Upper lobe of left lung (tissue), 4 donors: ENCODE measurements around the gene FGB.

Source experiments
- POLR2A ChIP-seq, 4 donors: fragments of 450-650 bp; IDR thresholded peaks; one replicate each; pipeline ENCODE4 v1.5.1; 2016 to 2017; ENCODE audit warnings: antibody characterized with exemption in 4 of 4, mild to moderate bottlenecking in 2 of 4
- POLR2AphosphoS5 ChIP-seq, 2 donors: sonication (generic); formaldehyde crosslinking; IDR thresholded peaks; one replicate each; pipeline ENCODE4 v1.5.1; 2017; ENCODE audit warnings: antibody characterized with exemption in 2 of 2
- TF ChIP-seq, protein P1 (sequence below), 6 experiments: fragments of 450-650 bp in 4 of 6; fragments of 200-600 bp in 2 of 6; sonication (generic) in 2 of 6; IDR thresholded peaks; one replicate each; pipeline ENCODE4 v1.5.1; 2016 to 2019; ENCODE audit warnings: antibody characterized with exemption in 6 of 6

DNA sequence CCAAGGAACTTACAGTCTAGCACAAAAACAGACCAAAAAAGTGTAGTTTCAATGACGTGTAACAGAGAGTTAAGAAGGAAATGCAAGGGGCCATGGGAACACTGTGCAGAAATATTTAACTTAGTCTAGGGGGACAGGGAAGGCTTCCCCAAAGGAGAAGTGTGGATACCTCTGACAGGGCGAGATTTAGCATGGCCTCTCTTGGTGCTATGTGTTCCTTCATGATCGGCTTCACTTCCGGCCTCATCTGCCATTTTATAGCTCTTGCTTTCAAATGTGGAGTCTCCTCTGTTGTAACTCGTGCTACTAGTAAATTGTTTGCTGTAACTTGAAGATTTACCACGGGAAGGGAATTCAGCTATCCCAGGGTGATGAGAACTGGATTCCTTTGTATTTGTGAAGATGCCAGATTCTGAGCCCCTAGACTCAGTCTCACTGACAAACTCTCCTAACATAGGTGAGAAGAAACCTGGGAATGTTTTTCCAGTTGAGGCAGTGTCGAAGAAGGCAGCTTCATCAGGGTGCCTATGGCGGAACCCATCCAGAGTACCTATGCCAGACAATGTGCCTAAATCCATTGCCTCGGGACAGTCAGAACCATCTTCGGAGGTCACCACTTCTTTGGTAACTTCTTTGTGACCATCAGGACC is 22.7 kb downstream of the FGB start:
- TF ChIP-seq POLR2A (IDR thresholded peaks at IDR 0.05) (no peak), POLR2AphosphoS5 (IDR thresholded peaks at IDR 0.05) (no peak)
- TF ChIP-seq, protein P1, sequence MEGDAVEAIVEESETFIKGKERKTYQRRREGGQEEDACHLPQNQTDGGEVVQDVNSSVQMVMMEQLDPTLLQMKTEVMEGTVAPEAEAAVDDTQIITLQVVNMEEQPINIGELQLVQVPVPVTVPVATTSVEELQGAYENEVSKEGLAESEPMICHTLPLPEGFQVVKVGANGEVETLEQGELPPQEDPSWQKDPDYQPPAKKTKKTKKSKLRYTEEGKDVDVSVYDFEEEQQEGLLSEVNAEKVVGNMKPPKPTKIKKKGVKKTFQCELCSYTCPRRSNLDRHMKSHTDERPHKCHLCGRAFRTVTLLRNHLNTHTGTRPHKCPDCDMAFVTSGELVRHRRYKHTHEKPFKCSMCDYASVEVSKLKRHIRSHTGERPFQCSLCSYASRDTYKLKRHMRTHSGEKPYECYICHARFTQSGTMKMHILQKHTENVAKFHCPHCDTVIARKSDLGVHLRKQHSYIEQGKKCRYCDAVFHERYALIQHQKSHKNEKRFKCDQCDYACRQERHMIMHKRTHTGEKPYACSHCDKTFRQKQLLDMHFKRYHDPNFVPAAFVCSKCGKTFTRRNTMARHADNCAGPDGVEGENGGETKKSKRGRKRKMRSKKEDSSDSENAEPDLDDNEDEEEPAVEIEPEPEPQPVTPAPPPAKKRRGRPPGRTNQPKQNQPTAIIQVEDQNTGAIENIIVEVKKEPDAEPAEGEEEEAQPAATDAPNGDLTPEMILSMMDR (IDR thresholded peaks at IDR 0.05): no peak
